CD4-positive, alpha-beta T cell (primary cell): Measurements from ENCODE around the gene CTXND1. TPM values are rescaled to one million over a fixed set of nuclear protein-coding genes. Genes with fewer than 3 reads are reported as not detected.

Experiments
- ATAC-seq: fragments of 200-7000 bp; cut with Tn5 transposase; one replicate; pipeline ENCODE4 v1.10.0; 2022; ENCODE audit warnings: mild to moderate bottlenecking; ENCODE audit not compliant: poor library complexity
- CTCF ChIA-PET: fragments of 350-600 bp; sonication (Branson Sonifier 250); formaldehyde crosslinking; loops from one replicate; lab custom pipeline; 2021; ENCODE audit warnings: antibody characterized with exemption, inconsistent platforms; lab: Charles Lee
- POLR2A ChIA-PET: fragments of 350-600 bp; sonication (Branson Sonifier 250); formaldehyde crosslinking; loops from one replicate; lab custom pipeline; 2021; ENCODE audit warnings: antibody characterized with exemption, inconsistent platforms; lab: Charles Lee
- DNase-seq, 14 experiments: peaks; one replicate each; pipeline ENCODE4 v3.0.0-alpha.2; 2013 to 2020; ENCODE audit warnings: mixed read lengths in 2 of 14
- H3K27ac ChIP-seq, 2 donors: one replicate each; pipeline versions ENCODE4 v1.5.1 to v1.7.0; 2013; ENCODE audit warnings: low read length in 2 of 2, low read depth in 1 of 2, mild to moderate bottlenecking in 1 of 2
- H3K27me3 ChIP-seq, 2 experiments: 1 replicate in 1 of 2; 2 replicates in 1 of 2; pipeline versions ENCODE4 v1.6.1 to v1.7.0; 2013; ENCODE audit warnings: low read length in 2 of 2, control low read depth in 1 of 2, mild to moderate bottlenecking in 1 of 2, moderate library complexity in 1 of 2; ENCODE audit not compliant: insufficient read depth in 2 of 2, control insufficient read depth in 1 of 2
- H3K36me3 ChIP-seq: one replicate; pipeline ENCODE4 v1.6.1; 2013; ENCODE audit warnings: low read length, control low read depth; ENCODE audit not compliant: insufficient read depth
- H3K4me1 ChIP-seq: one replicate; pipeline ENCODE4 v1.6.1; 2013; ENCODE audit warnings: low read length, control low read depth; ENCODE audit not compliant: insufficient read depth
- H3K4me3 ChIP-seq: one replicate; pipeline ENCODE4 v1.5.1; 2013; ENCODE audit warnings: mild to moderate bottlenecking, low read length, moderate library complexity
- H3K9me3 ChIP-seq, 2 experiments: 1 replicate in 1 of 2; 2 replicates in 1 of 2; pipeline versions ENCODE4 v1.6.1 to v1.7.0; 2013; ENCODE audit warnings: low read length in 2 of 2, mild to moderate bottlenecking in 2 of 2, control low read depth in 1 of 2, moderate library complexity in 1 of 2; ENCODE audit not compliant: control insufficient read depth in 1 of 2, insufficient read depth in 1 of 2
- H3K27ac Mint-ChIP-seq: one replicate; pipeline ENCODE4 v1.8.0; 2020; ENCODE audit warnings: mixed read lengths
- H3K27me3 Mint-ChIP-seq: one replicate; pipeline ENCODE4 v1.8.0; 2021; ENCODE audit warnings: mixed read lengths
- H3K36me3 Mint-ChIP-seq: one replicate; pipeline ENCODE4 v1.8.0; 2021; ENCODE audit warnings: low read depth, mixed read lengths
- H3K4me1 Mint-ChIP-seq: one replicate; pipeline ENCODE4 v1.8.0; 2021; ENCODE audit warnings: low read depth, mixed read lengths
- H3K4me3 Mint-ChIP-seq: one replicate; pipeline ENCODE4 v1.8.0; 2020; ENCODE audit warnings: mild to moderate bottlenecking, mixed read lengths
- H3K9me3 Mint-ChIP-seq: one replicate; pipeline ENCODE4 v1.8.0; 2020; ENCODE audit warnings: mixed read lengths
- intact Hi-C, 2 experiments: fragments of 100-400 bp; cut with DNase I in 1 of 2; cut with micrococcal nuclease in 1 of 2; formaldehyde crosslinking; loops; one replicate each; pipeline versions ENCODE4 v1.15.1 to v1.9.0; 2023 to 2025; cut with DNase I, micrococcal nuclease
- total RNA-seq, 174 experiments: library from RNA in 2 of 174; stranded (reverse) in 2 of 174; gene quantifications; one replicate each; pipeline ENCODE4 v1.2.3 and lab custom pipeline; 2021 to 2026
- TF ChIP-seq, protein P1 (sequence below): fragments of 200-600 bp; IDR thresholded peaks from one replicate; pipeline ENCODE4 v1.8.0; 2022; ENCODE audit warnings: antibody characterized with exemption, mild to moderate bottlenecking

Gene CTXND1
- total RNA-seq, 2 experiments from 2014 or later: not detected

GRCh38 chr15:80180986-80181385, 71.0 kb downstream of the CTXND1 start:
- intact Hi-C loops: no loop called here
- CTCF ChIA-PET: no interaction called here
- Mint-ChIP-seq H3K27me3 (no peaks in the 10 kb centered on the region), H3K4me1 (no peaks in the 10 kb centered on the region), H3K4me3 (no peak overlapping the region), H3K36me3 (peaks cover 57% of the 10 kb centered on the region), H3K27ac (no peak overlapping the region), H3K9me3 (no peaks in the 10 kb centered on the region)
- H3K36me3 ChIP-seq: peaks cover 26% of the 10 kb centered on the region
- H3K4me3 ChIP-seq: no peak overlapping the region
- no peaks in the 10 kb centered on the region for H3K4me1 ChIP-seq
- TF ChIP-seq, protein P1, sequence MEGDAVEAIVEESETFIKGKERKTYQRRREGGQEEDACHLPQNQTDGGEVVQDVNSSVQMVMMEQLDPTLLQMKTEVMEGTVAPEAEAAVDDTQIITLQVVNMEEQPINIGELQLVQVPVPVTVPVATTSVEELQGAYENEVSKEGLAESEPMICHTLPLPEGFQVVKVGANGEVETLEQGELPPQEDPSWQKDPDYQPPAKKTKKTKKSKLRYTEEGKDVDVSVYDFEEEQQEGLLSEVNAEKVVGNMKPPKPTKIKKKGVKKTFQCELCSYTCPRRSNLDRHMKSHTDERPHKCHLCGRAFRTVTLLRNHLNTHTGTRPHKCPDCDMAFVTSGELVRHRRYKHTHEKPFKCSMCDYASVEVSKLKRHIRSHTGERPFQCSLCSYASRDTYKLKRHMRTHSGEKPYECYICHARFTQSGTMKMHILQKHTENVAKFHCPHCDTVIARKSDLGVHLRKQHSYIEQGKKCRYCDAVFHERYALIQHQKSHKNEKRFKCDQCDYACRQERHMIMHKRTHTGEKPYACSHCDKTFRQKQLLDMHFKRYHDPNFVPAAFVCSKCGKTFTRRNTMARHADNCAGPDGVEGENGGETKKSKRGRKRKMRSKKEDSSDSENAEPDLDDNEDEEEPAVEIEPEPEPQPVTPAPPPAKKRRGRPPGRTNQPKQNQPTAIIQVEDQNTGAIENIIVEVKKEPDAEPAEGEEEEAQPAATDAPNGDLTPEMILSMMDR: no peak
- POLR2A ChIA-PET: no interaction called here
- no peak for ATAC-seq
- no peak for DNase-seq
- H3K9me3 ChIP-seq: peaks cover 0 to 4% of the 10 kb centered on the region in 2 experiments
- H3K27me3 ChIP-seq: no peaks in the 10 kb centered on the region
- H3K27ac ChIP-seq: no peak overlapping the region

DNA sequence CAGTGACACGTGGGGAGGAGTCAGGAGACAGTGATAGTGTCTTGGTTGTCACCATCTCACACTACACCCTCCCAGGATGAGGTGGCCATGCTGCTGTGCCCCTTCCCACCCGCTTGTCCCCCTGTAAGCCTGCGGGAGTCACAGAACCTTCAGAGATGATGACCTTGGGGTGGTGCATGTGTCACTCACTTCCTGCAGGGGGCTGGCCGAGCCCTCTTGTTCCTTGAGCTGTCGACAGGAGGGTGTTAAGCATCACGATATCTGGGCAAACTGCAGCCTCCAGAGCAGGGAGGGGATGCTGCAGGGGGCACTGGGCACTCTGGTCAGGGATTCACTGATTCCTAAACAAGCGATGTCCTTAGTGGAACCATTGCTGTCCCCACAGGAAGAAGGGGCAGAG, 71.5 kb downstream of the CTXND1 start:
- intact Hi-C loops: no loop called here
- CTCF ChIA-PET: no interaction called here
- no peaks in the 10 kb centered on the region for H3K9me3 ChIP-seq
- no peak overlapping the region for H3K4me3 Mint-ChIP-seq
- H3K27me3 Mint-ChIP-seq: no peaks in the 10 kb centered on the region
- no peaks in the 10 kb centered on the region for H3K27me3 ChIP-seq
- peaks cover 24% of the 10 kb centered on the region for H3K36me3 ChIP-seq
- ATAC-seq (no peak), DNase-seq (no peak)
- no peaks in the 10 kb centered on the region for H3K4me1 Mint-ChIP-seq
- H3K27ac ChIP-seq: no peak overlapping the region
- TF ChIP-seq, protein P1: no peak
- H3K4me3 ChIP-seq: no peak overlapping the region
- POLR2A ChIA-PET: no interaction called here
- no peaks in the 10 kb centered on the region for H3K9me3 Mint-ChIP-seq
- H3K27ac Mint-ChIP-seq: no peak overlapping the region
- H3K4me1 ChIP-seq: no peaks in the 10 kb centered on the region
- H3K36me3 Mint-ChIP-seq: peaks cover 55% of the 10 kb centered on the region

DNA sequence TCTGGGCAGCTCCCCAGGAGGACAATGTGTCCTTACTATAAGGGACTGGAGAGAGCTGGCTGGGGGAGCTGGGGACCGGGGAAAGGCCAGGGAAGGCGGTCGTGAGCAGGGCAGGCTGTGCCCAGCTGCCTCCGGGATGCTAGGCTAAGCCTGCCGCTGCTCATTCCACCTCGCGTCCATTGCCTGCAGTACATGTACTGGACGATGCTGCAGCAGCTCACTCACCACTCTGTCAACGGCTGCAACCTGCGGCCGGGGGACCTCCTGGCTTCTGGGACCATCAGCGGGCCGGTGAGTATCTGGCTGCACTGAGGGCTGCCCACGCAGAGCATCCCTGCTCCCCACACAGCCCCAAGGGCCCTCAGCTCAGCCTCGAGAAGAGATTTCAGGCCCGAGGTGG, 72.1 kb downstream of the CTXND1 start:
- no peaks in the 10 kb centered on the region for H3K9me3 Mint-ChIP-seq
- no peaks in the 10 kb centered on the region for H3K27me3 ChIP-seq
- peaks cover 49% of the 10 kb centered on the region for H3K36me3 Mint-ChIP-seq
- H3K27ac Mint-ChIP-seq: no peak overlapping the region
- TF ChIP-seq, protein P1: no peak
- ATAC-seq: no peak
- CTCF ChIA-PET: no interaction called here
- H3K27ac ChIP-seq: no peak overlapping the region
- no peak overlapping the region for H3K4me3 Mint-ChIP-seq
- peaks cover 22% of the 10 kb centered on the region for H3K36me3 ChIP-seq
- no peaks in the 10 kb centered on the region for H3K4me1 Mint-ChIP-seq
- DNase-seq: no peak
- intact Hi-C loops: no loop called here
- H3K9me3 ChIP-seq: no peaks in the 10 kb centered on the region
- no peak overlapping the region for H3K4me3 ChIP-seq
- POLR2A ChIA-PET: no interaction called here
- H3K4me1 ChIP-seq: no peaks in the 10 kb centered on the region
- H3K27me3 Mint-ChIP-seq: no peaks in the 10 kb centered on the region
